ENCODE results near the gene KRTAP23-1. TPM values are rescaled to one million over a fixed set of nuclear protein-coding genes. Genes with fewer than 3 reads are reported as not detected.

Gene KRTAP23-1
- total RNA-seq, 4 donors from 2014 or later = not detected

DNA sequence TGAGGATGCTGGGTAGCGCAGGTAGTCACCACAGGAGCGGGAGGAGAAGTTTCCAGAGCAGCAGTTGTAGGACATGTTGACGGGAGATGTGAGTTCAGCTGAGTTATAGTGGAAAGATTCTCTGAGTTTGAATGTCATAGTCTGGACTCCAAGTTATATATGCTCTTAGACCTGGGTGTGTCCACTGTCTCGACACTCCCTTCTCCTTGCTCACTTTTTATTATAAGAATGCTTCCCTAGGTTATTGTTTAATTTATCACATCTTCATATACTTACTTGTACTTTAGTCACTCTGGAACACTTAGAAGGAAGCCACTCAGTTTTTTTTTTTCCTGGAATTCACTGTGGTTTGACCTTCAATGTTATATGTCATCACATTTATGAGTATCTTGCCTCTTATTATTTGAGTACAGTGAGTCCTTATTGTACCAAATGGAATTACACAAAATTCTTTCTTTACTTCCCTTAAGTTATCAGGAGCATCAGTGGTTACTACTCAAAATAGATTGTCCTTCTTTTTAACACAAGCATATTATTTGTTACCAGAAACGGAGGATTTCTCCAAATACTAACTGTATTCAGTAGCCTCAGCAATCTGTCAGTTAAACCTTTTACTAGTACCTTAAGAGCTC lies 23.8 kb upstream of the KRTAP23-1 start, which contains the start of gene KRTAP13-2:
Gene KRTAP13-2 (minus strand): TSS at position 133 of the 632 bp plus-strand sequence. CDS start 58 bp downstream, at position 75.
- Histone ChIP-seq H3K4me3 (no peak within 1 kb of the TSS), H3K27ac (no peak within 1 kb of the TSS), H3K27me3 (no peaks in the 10 kb centered on the region), H3K9me3 (no peaks in the 10 kb centered on the region), H3K36me3 (no peaks in the 10 kb centered on the region), H3K4me1 (no peaks in the 10 kb centered on the region)
- in situ Hi-C loops (cut with MboI; ENCODE audit: low sequenced_read_pairs in 4 of 4) = no loop called here
- ATAC-seq = no peak
- intact Hi-C loops (cut with DNase I; ENCODE audit: low total_unique reads) = no loop called here
- no peak for DNase-seq
- no peak for TF ChIP-seq POLR2A (IDR thresholded peaks at IDR 0.05)
- TF ChIP-seq, protein P1, sequence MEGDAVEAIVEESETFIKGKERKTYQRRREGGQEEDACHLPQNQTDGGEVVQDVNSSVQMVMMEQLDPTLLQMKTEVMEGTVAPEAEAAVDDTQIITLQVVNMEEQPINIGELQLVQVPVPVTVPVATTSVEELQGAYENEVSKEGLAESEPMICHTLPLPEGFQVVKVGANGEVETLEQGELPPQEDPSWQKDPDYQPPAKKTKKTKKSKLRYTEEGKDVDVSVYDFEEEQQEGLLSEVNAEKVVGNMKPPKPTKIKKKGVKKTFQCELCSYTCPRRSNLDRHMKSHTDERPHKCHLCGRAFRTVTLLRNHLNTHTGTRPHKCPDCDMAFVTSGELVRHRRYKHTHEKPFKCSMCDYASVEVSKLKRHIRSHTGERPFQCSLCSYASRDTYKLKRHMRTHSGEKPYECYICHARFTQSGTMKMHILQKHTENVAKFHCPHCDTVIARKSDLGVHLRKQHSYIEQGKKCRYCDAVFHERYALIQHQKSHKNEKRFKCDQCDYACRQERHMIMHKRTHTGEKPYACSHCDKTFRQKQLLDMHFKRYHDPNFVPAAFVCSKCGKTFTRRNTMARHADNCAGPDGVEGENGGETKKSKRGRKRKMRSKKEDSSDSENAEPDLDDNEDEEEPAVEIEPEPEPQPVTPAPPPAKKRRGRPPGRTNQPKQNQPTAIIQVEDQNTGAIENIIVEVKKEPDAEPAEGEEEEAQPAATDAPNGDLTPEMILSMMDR (IDR thresholded peaks at IDR 0.05 in 4 of 5, conservative IDR thresholded peaks at IDR 0.05 in 1 of 5) = no peak

GRCh38 chr21:30355906-30356305 lies 7.5 kb upstream of the KRTAP23-1 start:
- TF ChIP-seq POLR2A (IDR thresholded peaks at IDR 0.05) = no peak
- TF ChIP-seq, protein P1 (IDR thresholded peaks at IDR 0.05 in 4 of 5, conservative IDR thresholded peaks at IDR 0.05 in 1 of 5) = no peak
- in situ Hi-C loops (cut with MboI; ENCODE audit: low sequenced_read_pairs in 4 of 4) = no loop called here
- Histone ChIP-seq H3K4me1 (no peaks in the 10 kb centered on the region), H3K36me3 (no peaks in the 10 kb centered on the region), H3K9me3 (no peaks in the 10 kb centered on the region), H3K27ac (no peak overlapping the region), H3K27me3 (no peaks in the 10 kb centered on the region), H3K4me3 (no peak overlapping the region)
- DNase-seq (no peak), ATAC-seq (no peak)
- intact Hi-C loops (cut with DNase I; ENCODE audit: low total_unique reads) = no loop called here

GRCh38 chr21:30354308-30355005 lies 6.1 kb upstream of the KRTAP23-1 start:
- intact Hi-C loops (cut with DNase I; ENCODE audit: low total_unique reads) (no loop called here), in situ Hi-C loops (cut with MboI; ENCODE audit: low sequenced_read_pairs in 4 of 4) (no loop called here)
- ATAC-seq (no peak), DNase-seq (no peak)
- Histone ChIP-seq H3K9me3 (no peaks in the 10 kb centered on the region), H3K4me3 (no peak overlapping the region), H3K36me3 (no peaks in the 10 kb centered on the region), H3K27ac (no peak overlapping the region), H3K4me1 (no peaks in the 10 kb centered on the region), H3K27me3 (no peaks in the 10 kb centered on the region)
- TF ChIP-seq, protein P1 (IDR thresholded peaks at IDR 0.05 in 4 of 5, conservative IDR thresholded peaks at IDR 0.05 in 1 of 5) = no peak
- TF ChIP-seq POLR2A (IDR thresholded peaks at IDR 0.05) = no peak

GRCh38 chr21:30351534-30351933 lies 3.1 kb upstream of the KRTAP23-1 start:
- H3K36me3 ChIP-seq = no peaks in the 10 kb centered on the region
- H3K4me3 ChIP-seq = no peak overlapping the region
- TF ChIP-seq POLR2A (IDR thresholded peaks at IDR 0.05) = no peak
- H3K27ac ChIP-seq = no peak overlapping the region
- no peak for ATAC-seq
- H3K4me1 ChIP-seq = no peaks in the 10 kb centered on the region
- in situ Hi-C loops (cut with MboI; ENCODE audit: low sequenced_read_pairs in 4 of 4) (no loop called here), intact Hi-C loops (cut with DNase I; ENCODE audit: low total_unique reads) (no loop called here)
- DNase-seq = no peak
- H3K27me3 ChIP-seq = no peaks in the 10 kb centered on the region
- H3K9me3 ChIP-seq = no peaks in the 10 kb centered on the region

- TF ChIP-seq, protein P1 (IDR thresholded peaks at IDR 0.05 in 4 of 5, conservative IDR thresholded peaks at IDR 0.05 in 1 of 5) = no peak
- TF ChIP-seq POLR2A (IDR thresholded peaks at IDR 0.05) = no peak
- intact Hi-C loops (cut with DNase I; ENCODE audit: low total_unique reads) (loop anchor here (10.0 kb wide), 1 partner anchor 385 kb away; no protein-coding TSS in a partner anchor), in situ Hi-C loops (cut with MboI; ENCODE audit: low sequenced_read_pairs in 4 of 4) (loop anchor here in 2 of 4 donors (25.0 kb wide), 1 partner anchor 738 kb away; no protein-coding TSS in a partner anchor)
- no peaks in the 10 kb centered on the region for H3K9me3 ChIP-seq
- H3K27ac ChIP-seq = no peak overlapping the region
- H3K4me1 ChIP-seq = no peaks in the 10 kb centered on the region
- H3K36me3 ChIP-seq = no peaks in the 10 kb centered on the region
- DNase-seq (no peak), ATAC-seq (no peak)
- H3K4me3 ChIP-seq = no peak overlapping the region
- H3K27me3 ChIP-seq = no peaks in the 10 kb centered on the region
Observed at GRCh38 chr21:30349572-30349971, 1.2 kb upstream of the KRTAP23-1 start.
